ENCODE results near the gene ENPP4.

- TF ChIP-seq EZH2 (IDR thresholded peaks at IDR 0.05; ENCODE audit: low read length, unreplicated experiment) (no peak), CTCF (conservative IDR thresholded peaks at IDR 0.05; ENCODE audit: low read depth, low read length) (no peak)
Measured at GRCh38 chr6:46130666-46131065, 877 bp downstream of the ENPP4 start.

Data from PC-3 (cell line).